ENCODE data around the gene DLGAP1.

The DLGAP1 gene

DNA sequence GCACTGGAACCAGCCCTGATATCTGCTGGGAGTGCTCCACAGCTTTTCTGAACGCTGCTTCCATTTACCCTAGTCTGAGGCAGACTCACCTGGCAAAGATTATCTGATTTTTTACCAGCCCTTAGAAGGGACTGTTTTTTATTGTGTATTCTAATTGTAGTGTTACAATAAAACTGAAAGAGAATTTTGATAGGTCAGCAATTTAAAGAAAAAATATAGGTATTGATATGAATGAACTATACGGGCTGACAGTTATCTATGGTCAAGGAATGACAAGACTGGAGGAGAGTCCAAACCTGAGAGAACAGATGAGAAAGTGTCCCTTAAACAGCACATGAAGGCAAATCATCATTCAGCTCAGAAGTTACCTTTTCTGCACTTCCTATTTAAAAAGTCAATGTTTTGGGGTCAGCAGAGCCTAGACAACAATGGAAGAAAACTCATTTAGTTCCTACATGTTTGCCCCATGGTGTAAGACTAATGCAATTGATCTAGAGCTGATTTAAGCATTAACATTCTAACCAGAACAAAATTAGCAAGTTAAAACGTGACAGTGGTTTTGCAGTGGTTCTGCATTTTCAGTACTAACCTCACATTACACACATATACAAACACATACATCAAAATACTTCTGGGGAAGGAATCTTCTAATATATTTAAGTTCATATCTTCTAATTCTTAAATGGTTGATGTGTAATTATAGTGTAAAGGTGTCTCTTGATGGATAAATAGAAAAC is 504.3 kb downstream of the DLGAP1 start:
- Histone ChIP-seq H4K20me1 (ENCODE audit: insufficient read depth, low read length) (no peaks in the 10 kb centered on the region), H3K27ac (ENCODE audit: low read depth, low read length, poor library complexity, severe bottlenecking) (no peak overlapping the region), H3K9me3 (ENCODE audit: low read length) (no peaks in the 10 kb centered on the region), H3K4me3 (ENCODE audit: low read depth, low read length, poor library complexity, severe bottlenecking) (no peak overlapping the region), H2AFZ (ENCODE audit: low read length) (no peak overlapping the region), H3K9me2 (ENCODE audit: low read depth, low read length) (no peaks in the 10 kb centered on the region), H3K27me3 (ENCODE audit: insufficient read depth, low read length) (no peaks in the 10 kb centered on the region), H3K4me2 (ENCODE audit: low read length) (no peak overlapping the region), H3K4me1 (ENCODE audit: insufficient read depth, low read length, severe bottlenecking) (peaks cover 8% of the 10 kb centered on the region), H3K79me2 (ENCODE audit: insufficient read depth, low read length) (no peaks in the 10 kb centered on the region), H3K36me3 (ENCODE audit: insufficient read depth, low read length) (no peaks in the 10 kb centered on the region; the same call in 1 of the 2 replicates), H3F3A (ENCODE audit: insufficient read depth, low read length) (no peaks in the 10 kb centered on the region), H3K9ac (ENCODE audit: low read length) (no peak overlapping the region)
- TF ChIP-seq EZH2 (IDR thresholded peaks at IDR 0.05; ENCODE audit: borderline replicate concordance, low read length) (no peak), CTCF (IDR thresholded peaks at IDR 0.05; ENCODE audit: low read length) (no peak)

DNA sequence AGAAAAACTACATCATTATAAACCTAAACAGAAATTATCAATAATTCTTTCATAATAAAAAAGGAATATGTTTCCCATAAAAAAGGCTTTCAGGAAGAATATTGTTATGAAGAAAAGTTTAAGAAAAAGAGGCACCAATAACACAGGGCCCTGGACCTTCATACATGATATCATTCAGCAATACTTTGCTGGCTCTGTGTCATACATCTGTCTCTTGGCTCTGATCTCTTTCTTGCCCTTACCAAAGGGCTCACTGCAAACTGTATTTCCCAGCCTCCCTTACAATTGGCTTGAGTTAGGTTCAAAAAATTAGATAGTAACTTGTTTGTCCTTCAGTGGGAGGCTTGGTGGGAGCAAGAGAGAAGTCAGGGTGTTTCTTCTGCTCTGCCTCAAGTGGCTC is 506.1 kb downstream of the DLGAP1 start:
- H3K27me3 ChIP-seq (ENCODE audit: insufficient read depth, low read length), result no peaks in the 10 kb centered on the region

DNA sequence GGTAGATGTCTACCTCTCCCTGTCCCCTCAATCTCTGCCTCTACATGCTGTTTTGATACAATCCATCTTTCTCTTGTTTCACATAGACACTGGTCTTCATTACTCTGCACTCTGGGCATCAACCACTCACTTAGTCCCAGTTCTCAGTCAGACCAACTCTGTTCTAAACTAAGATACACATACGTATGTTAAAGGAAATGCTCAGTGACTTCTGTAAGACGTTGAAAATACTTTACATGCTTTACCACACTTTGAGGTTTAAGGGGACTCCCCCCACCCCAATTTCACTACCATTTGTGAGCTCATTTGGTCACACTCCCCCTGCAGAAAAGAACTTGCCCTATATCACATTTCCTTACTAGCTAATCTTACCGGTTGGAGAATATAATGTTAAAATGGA is 507.7 kb downstream of the DLGAP1 start:
- no peak overlapping the region for H3K4me2 ChIP-seq (ENCODE audit: low read length)
- H3K4me3 ChIP-seq (ENCODE audit: low read depth, low read length, poor library complexity, severe bottlenecking), result no peak overlapping the region
- H3K79me2 ChIP-seq (ENCODE audit: insufficient read depth, low read length), result no peaks in the 10 kb centered on the region
- H3F3A ChIP-seq (ENCODE audit: insufficient read depth, low read length), result no peaks in the 10 kb centered on the region
- H3K9me3 ChIP-seq (ENCODE audit: low read length), result no peaks in the 10 kb centered on the region
- H2AFZ ChIP-seq (ENCODE audit: low read length), result no peak overlapping the region
- no peak for TF ChIP-seq EZH2 (IDR thresholded peaks at IDR 0.05; ENCODE audit: borderline replicate concordance, low read length)
- TF ChIP-seq CTCF (IDR thresholded peaks at IDR 0.05; ENCODE audit: low read length), result no peak
- H3K27me3 ChIP-seq (ENCODE audit: insufficient read depth, low read length), result no peaks in the 10 kb centered on the region
- no peaks in the 10 kb centered on the region; the same call in 1 of the 2 replicates for H3K36me3 ChIP-seq (ENCODE audit: insufficient read depth, low read length)
- H4K20me1 ChIP-seq (ENCODE audit: insufficient read depth, low read length), result no peaks in the 10 kb centered on the region
- H3K9me2 ChIP-seq (ENCODE audit: low read depth, low read length), result no peaks in the 10 kb centered on the region
- no peak overlapping the region for H3K9ac ChIP-seq (ENCODE audit: low read length)
- no peak overlapping the region for H3K27ac ChIP-seq (ENCODE audit: low read depth, low read length, poor library complexity, severe bottlenecking)
- H3K4me1 ChIP-seq (ENCODE audit: insufficient read depth, low read length, severe bottlenecking), result peaks cover 8% of the 10 kb centered on the region

More for the DNA sequence above, 506.1 kb downstream of the DLGAP1 start:
- no peaks in the 10 kb centered on the region; the same call in 1 of the 2 replicates for H3K36me3 ChIP-seq (ENCODE audit: insufficient read depth, low read length)
- H2AFZ ChIP-seq (ENCODE audit: low read length), result no peak overlapping the region
- H4K20me1 ChIP-seq (ENCODE audit: insufficient read depth, low read length), result no peaks in the 10 kb centered on the region
- no peaks in the 10 kb centered on the region for H3K9me3 ChIP-seq (ENCODE audit: low read length)
- no peaks in the 10 kb centered on the region for H3K79me2 ChIP-seq (ENCODE audit: insufficient read depth, low read length)
- no peak overlapping the region for H3K27ac ChIP-seq (ENCODE audit: low read depth, low read length, poor library complexity, severe bottlenecking)
- H3F3A ChIP-seq (ENCODE audit: insufficient read depth, low read length), result no peaks in the 10 kb centered on the region
- H3K9me2 ChIP-seq (ENCODE audit: low read depth, low read length), result no peaks in the 10 kb centered on the region
- no peak overlapping the region for H3K4me3 ChIP-seq (ENCODE audit: low read depth, low read length, poor library complexity, severe bottlenecking)
- no peak overlapping the region for H3K4me2 ChIP-seq (ENCODE audit: low read length)
- no peak overlapping the region for H3K9ac ChIP-seq (ENCODE audit: low read length)
- H3K4me1 ChIP-seq (ENCODE audit: insufficient read depth, low read length, severe bottlenecking), result peaks cover 8% of the 10 kb centered on the region
- TF ChIP-seq EZH2 (IDR thresholded peaks at IDR 0.05; ENCODE audit: borderline replicate concordance, low read length) (no peak), CTCF (IDR thresholded peaks at IDR 0.05; ENCODE audit: low read length) (no peak)

All from OCI-LY1 (cell line).